OCI-LY7 (cell line): ENCODE measurements around the gene SUPT4H1.

Experiments used
- CTCF ChIP-seq: fragments of 200-600 bp; sonication (generic); conservative IDR thresholded peaks from 2 replicates; pipeline ENCODE4 v1.5.1; 2014; ENCODE audit warnings: mild to moderate bottlenecking, antibody characterized with exemption, low read length, moderate library complexity, mixed read lengths
- EZH2phosphoT487 ChIP-seq: fragments of 200-600 bp; sonication (generic); IDR thresholded peaks from 2 replicates; pipeline ENCODE4 v1.6.1; 2018; ENCODE audit warnings: low read depth, borderline replicate concordance, mild to moderate bottlenecking, mixed run types, antibody characterized with exemption, low read length, moderate library complexity, mixed read lengths

DNA sequence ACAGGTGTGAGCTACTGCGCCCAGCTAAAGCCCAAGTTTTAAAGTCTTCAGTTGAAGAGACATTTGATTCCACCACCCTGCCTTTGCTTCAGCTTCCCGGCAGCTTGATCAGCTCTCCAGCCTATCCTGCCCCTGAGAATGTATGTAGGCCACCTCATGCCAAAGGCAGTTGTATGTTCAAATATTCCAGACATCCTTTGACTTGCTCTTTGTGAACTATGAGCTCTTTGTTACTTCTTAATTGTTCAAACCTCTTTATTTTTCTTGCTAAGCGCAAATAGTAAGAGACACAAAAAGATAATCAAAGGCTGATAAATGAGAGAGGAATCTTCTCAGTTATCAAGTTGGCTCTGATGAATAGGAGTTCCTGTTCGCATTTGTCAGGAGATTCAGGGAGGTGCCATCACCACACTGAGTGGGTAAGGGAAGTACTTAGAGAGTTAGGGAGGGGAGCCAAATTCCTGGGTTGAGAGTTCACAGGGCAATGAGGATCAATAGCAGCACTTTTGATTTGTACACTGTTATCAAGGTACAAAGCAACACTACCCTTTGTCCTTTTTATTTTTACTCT, 32.0 kb upstream of the SUPT4H1 start:
- TF ChIP-seq CTCF, result no peak
- no peak for TF ChIP-seq EZH2phosphoT487
